Measurements from ENCODE around the gene MT1G. TPM values are rescaled to one million over a fixed set of nuclear protein-coding genes. Genes with fewer than 3 reads are reported as not detected.

MT1G gene
- total RNA-seq, 1 experiment from 2014 or later, result not detected

DNA sequence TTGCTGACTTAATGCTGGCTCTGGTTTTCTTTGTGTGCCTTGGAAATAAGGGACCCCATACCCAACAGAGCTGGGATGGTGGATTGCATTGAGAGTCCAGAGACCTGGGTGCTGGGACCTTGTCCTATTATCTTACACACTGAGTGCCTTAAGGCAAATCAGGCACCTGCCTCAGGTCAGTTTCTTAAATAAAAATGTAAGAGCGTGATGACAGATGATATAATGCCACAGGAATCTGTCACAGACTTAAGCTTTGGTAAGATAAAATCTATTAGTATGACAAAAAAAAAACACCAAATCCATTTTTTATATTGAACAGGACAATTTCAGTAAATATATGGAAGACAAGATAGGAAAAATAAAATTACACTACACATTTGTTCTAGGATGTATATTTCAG is 27.8 kb downstream of the MT1G start:
- DNase-seq (ENCODE audit: extremely low read depth, low read depth), result no peak

DNA sequence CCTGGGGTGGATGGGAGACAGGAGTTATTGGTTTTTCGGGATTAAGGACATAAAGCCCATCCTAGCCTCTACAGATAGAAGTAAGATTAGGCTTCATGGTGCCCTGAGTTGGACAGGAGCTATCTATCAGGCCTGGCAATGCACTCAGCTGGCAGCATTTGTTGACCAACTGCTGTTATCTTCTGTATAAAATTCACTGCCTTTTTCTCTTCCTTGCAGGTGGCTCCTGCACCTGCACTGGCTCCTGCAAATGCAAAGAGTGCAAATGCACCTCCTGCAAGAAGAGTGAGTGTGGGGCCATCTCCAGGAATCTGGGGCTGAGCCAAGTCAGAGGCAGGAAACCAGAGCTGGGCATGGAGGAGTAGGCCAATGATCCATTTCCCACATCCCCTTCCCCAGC is 28.8 kb downstream of the MT1G start:
- DNase-seq (ENCODE audit: extremely low read depth, low read depth), result no peak

DNA sequence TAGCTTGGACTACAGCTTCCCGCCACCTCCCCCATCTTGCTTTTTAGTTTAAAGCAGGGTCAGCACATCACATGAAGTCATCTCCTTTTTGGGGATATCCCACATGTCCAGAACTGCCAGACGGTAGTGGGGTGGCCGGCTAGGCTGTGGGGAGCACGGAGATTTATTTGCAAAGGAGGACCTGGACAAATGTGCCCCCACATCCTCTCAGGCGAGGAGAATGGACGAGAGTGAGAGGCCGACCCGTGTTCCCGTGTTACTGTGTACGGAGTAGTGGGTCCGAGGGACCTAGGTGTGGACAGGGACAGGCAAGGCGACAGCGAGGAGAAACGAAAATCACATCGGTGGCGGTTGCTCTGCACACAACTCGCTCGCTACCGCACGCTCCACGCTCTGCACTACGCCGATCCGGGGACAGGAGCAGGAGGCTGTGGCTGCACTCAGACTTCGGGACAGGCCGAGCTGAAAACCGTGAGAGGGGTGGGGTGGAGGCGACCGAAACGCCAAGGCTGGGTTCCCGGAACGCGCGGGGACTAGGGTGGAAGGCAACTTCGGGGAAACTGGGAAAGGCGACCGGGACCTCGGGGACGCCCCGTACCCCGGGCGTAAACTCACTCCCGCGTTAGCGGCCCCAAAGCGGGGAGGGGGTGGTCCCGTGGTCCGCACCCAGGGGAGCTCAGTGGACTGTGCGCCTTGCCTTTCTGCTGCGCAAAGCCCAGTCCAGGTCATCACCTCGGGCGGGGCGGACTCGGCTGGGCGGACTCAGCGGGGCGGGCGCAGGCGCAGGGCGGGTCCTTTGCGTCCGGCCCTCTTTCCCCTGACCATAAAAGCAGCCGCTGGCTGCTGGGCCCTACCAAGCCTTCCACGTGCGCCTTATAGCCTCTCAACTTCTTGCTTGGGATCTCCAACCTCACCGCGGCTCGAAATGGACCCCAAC is 29.8 kb downstream of the MT1G start, which contains the start of gene MT1A:
Gene MT1A, plus strand, starts transcription at position 853 of the 937 bp plus-strand sequence. Its CDS starts 73 bp downstream, at position 926.
- peak; percentile 49 for DNase-seq (ENCODE audit: extremely low read depth, low read depth)

DNA sequence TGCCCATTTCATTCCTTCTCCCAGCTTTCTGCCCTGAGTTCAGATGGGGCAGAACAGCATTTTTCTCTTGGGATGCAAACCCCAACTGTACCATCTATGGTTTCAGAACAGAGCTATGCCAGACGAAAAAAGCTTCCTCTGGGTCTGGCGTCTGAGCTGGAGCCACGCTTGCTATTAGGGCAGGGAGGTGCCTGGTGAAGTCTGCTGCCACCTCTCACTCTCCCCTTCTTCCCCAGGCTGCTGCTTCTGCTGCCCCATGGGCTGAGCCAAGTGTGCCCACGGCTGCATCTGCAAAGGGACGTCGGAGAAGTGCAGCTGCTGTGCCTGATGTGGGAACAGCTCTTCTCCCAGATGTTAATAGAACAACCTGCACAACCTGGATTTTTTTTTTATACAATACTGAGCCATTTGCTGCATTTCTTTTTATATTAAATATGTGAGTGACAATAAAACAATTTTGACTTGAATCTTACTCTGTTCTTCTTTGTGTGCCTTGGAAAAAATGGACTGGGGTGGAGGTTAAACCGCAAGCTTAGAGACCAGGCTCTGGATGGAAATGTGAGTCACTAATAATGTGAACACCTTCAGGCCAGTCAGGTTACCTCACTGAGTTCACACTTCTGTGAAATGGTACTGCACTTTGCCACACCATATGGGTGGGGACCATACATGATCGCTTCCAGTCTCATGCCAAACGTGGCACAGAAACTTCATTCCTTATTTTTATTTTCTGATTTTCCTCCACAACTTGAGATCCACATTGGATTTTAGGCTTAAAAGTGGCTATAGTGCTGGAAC is 31.1 kb downstream of the MT1G start:
- DNase-seq (ENCODE audit: extremely low read depth, low read depth), result no peak

DNA sequence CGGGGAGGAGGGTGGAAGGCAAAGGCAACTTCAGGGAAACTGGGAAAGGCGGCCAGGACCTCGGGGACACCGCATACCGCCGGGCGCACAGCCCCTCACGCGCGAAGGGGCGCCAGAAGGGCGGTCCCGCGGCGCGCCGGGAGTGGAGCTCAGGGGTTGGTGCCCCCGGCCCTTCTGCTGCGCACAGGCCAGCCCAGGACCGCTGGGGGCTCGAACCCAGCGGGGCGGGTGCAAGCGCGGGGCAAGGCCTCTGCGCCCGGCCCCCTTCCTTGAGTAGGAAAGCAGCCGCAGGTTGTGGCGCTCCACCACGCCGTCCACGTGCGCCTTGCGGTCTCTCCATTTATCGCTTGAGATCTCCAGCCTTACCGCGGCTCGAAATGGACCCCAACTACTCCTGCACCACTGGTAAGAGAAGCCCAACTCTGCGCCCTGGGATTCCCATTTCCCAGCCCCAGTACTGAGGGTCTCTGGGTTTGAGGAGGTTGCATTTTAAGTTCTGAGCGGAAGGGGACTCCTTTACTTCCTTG is 32.4 kb downstream of the MT1G start:
- DNase-seq (ENCODE audit: extremely low read depth, low read depth), result no peak

DNA sequence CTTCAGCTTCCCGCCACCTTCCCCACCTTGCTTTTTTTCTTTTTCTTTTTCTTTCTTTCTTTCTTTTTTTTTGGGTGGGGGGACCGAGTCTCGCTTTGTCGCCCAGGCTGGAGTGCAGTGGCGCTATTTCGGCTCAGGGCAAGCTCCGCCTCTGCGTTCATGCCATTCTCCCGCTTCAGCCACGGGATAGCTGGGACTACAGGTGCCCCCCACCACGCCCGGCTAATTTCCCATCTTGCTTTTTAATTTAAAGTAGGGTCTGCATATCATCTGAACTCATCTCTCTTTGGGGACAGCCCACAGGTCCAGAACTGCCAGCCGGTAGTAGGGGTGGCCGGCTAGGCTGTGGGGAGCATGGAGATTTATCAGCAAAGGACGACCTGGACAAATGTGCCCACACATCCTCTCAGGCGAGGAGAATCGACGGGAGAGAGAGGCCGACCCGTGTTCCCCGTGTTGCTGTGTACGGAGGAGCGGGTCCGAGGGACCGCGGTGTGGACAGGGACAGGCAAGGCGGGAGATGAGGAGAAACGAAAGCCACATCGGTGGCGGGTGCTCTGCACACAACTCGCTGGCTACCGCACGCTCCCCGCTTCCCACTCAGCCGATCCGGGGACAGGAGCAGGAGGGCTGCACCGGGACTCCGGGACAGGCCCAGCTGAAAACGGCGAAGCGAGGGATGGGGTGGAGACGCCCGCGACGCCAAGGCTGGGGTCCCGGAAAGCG is 33.0 kb downstream of the MT1G start:
- DNase-seq (ENCODE audit: extremely low read depth, low read depth), result no peak

DNA sequence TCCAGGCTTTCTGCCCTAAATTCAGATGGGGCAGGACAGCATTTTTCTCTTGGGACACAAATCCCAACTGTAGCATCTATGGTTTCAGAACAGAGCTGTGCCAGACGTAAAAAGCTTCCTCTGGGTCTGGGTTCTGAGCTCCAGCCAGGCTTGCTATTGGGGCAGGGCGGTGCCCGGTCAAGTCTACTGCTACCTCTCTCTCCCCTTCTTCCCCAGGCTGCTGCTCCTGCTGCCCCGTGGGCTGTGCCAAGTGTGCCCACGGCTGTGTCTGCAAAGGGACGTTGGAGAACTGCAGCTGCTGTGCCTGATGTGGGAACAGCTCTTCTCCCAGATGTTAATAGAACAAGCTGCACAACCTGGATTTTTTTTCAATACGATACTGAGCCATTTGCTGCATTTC is 34.3 kb downstream of the MT1G start:
- no peak for DNase-seq (ENCODE audit: extremely low read depth, low read depth)

DNA sequence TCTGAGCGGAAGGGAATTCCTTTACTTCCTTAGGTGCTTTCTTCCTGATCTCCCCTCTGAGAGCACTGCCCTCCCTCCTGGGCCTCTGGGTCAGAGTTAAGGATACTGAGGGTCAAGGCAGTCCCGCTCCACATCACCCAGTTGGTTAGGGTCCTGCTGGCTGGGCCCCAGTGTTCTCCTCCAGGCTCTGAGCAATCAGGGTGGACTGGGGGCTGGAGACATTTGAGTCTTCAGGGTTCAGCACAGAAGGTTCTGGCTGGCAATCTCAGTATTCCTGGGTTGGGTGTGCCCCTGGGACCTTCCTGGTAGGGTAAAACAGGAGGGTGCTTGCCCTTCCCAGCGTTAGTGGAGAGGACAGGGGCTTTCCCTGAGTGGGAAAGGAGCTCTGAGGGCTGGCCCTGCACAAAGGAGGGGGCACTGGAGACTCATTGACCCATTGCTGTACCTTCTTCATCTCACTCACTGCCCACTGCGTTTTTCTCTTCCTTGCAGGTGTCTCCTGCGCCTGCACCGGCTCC is 35.0 kb downstream of the MT1G start:
- no peak for DNase-seq (ENCODE audit: extremely low read depth, low read depth)

DNA sequence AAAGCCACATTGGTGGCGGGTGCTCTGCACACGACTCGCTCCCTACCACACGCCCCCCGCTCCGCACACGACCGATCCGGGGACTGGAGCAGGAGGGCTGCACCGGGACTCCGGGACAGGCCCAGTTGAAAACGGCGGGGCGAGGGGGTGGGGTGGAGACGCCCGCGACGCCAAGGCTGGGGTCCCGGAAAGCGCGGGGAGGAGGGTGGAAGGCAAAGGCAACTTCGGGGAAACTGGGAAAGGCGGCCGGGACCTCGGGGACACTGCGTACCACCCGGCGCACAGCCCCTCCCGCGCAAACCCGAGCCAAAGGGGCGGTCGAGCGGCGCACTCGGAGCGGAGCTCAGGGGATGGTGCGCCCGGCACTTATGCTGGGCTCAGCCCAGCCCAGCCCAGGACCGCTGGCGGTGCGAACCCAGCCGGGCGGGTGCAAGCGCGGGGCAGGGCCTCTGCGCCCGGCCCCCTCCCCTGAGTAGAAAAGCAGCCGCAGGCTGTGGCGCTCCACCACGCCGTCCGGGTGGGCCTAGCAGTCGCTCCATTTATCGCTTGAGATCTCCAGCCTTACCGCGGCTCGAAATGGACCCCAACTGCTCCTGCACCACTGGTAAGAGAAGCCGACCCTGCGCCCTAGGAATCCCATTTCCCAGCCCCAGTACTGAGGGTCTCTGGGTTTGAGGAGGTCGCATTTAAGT is 35.6 kb downstream of the MT1G start, which contains the start of gene MT1M:
Gene MT1M, plus strand, starts transcription at position 504 of the 692 bp plus-strand sequence. Its CDS starts 73 bp downstream, at position 577.
- DNase-seq (ENCODE audit: extremely low read depth, low read depth), result no peak

DNA sequence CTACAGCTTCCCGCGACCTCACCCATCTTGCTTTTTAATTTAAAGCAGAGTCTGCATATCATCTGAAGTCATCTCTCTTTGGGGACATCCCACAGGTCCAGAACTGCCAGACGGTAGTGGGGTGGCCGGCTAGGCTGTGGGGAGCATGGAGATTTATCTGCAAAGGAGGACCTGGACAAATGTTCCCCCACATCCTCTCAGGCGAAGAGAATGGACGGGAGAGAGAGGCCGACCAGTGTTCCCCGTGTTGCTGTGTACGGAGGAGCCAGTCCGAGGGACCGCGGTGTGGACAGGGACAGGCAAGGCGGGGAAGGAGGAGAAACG is 36.1 kb downstream of the MT1G start:
- DNase-seq (ENCODE audit: extremely low read depth, low read depth), result no peak

DNA sequence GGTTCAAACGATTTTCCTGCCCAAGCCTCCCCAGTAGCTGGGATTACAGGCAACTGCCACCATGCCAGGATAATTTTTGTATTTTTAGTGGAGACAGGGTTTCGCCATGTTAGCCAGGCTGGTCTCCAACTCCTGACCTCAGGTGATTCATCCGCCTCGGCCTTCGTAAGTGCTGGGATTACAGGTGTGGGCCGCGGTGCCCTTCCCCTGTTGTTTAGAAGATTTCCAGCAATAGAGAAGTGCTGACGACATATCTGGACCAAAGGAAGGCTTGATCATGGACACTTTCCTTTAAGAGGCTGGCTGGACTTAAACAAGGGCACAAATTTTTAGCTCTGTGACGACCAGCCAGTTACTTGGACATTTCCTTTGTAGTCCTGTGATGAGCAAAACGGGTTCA is 36.7 kb downstream of the MT1G start:
- no peak for DNase-seq (ENCODE audit: extremely low read depth, low read depth)

DNA sequence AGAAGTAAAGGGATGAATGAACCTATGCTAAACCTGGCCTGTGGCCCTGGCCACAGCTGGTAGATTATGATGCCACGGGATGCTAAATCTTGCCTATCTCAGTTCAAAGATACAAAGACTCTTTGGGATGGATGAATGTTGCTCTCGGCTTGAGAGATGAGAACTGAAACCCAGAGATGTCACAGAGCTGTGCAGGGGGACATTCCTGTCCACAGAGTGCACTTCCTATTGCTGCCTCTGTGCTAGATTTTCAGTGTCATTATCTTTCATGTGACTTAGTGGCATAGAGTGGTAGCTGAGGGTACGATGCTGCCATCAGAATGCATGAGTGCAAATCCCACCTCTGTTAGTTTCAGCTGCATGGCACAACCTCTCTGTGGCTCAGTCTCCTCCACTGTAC is 37.7 kb downstream of the MT1G start:
- DNase-seq (ENCODE audit: extremely low read depth, low read depth), result no peak

DNA sequence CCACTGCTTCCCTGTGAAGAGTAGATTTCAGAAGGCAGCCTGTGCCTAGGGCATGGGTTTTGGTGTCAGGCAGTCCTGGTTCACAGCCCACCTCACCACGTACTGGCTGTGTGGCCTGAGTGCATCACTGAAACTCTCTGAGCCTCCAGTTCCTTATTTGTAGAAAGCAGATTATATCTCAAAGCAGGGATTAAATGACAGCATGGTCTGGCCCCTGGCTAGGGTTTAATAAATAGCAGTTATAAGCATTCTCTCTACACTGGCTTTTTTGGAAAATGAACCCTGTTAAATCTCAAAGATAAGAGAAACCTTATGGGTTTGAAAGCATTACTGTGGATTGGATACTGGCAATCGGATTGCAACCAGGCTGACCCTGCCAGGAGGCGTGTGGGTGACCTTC is 38.3 kb downstream of the MT1G start:
- no peak for DNase-seq (ENCODE audit: extremely low read depth, low read depth)

DNA sequence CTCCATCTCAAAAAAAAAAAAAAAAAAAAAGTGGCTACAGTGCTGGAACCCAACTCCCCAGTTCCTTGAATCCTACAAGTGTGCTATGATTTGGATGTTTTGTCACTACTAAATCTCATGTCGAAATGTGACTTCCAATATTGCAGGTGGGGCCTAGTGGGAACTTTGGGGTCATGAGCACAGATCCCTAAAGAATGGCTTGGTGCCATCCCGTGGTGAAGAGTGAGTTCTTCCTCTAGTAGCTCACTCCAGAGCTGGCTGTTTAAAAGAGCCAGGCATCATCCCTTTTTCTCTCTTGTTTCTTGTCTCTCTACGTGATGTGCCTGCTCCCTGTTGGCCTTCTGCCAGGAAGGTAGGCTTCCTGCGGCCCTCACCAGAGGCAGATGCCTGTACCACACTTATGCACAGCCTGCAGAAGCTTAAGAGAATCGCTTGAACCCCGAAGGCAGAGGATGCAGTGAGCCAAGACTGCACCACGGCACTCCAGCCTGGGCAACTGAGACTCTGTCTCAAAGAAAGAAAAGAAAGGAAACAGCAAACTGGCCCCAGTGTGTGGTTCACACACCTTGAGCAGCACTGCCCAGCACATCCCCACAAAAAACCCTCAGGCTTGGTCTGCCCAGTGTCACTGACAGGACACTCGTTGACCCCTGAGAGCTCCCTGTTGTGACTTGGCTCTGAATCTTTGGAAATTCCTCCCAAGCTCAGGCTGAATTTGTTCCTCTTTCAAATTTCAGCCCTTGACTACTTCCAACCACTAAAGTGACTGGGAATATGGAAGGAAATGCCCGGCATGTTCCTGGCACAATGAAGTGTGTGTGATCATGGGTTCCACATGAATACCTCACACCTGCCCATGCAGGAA is 39.1 kb downstream of the MT1G start:
- DNase-seq (ENCODE audit: extremely low read depth, low read depth), result no peak

DNA sequence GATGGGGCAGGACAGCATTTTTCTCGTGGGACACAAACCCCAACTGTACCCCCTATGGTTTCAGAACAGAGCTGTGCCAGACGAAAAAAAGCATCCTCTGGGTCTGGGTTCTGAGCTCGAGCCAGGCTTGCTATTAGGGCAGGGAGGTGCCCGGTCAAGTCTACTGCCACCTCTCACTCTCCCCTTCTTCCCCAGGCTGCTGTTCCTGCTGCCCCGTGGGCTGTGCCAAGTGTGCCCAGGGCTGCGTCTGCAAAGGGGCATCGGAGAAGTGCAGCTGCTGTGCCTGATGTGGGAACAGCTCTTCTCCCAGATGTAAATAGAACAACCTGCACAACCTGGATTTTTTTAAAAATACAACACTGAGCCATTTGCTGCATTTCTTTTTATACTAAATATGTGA is 41.2 kb downstream of the MT1G start:
- no peak for DNase-seq (ENCODE audit: extremely low read depth, low read depth)

DNA sequence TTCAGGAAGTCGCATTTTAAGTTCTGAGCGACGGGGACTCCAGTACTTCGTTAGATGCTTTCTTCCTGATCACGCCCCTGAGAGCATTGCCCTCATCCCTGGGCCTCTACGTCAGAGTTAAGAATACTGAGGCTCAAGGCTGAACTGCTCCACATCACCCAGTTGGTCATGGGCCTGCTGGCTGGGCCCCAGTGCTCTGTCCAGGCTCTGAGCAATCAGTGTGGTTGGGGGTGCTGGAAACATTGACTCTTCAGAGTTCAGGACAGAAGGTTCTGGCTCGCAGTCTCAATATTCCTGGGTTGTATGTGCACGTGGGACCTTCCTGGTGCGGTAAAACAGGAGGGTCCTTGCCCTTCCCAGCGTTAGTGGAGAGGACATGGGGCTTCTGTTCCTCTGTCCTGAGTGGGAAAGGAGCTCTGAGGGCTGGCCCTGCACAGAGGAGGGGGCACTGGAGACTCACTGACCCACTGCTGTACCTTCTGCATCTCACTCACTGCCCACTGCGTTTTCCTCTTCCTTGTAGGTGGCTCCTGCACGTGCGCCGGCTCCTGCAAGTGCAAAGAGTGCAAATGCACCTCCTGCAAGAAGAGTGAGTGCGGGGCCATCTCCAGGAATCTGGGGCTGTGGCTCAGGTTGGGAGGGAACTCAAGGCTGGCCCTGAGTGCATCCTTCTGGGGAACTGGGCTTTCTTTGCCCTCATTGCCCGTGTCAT is 41.8 kb downstream of the MT1G start:
- no peak for DNase-seq (ENCODE audit: extremely low read depth, low read depth)

DNA sequence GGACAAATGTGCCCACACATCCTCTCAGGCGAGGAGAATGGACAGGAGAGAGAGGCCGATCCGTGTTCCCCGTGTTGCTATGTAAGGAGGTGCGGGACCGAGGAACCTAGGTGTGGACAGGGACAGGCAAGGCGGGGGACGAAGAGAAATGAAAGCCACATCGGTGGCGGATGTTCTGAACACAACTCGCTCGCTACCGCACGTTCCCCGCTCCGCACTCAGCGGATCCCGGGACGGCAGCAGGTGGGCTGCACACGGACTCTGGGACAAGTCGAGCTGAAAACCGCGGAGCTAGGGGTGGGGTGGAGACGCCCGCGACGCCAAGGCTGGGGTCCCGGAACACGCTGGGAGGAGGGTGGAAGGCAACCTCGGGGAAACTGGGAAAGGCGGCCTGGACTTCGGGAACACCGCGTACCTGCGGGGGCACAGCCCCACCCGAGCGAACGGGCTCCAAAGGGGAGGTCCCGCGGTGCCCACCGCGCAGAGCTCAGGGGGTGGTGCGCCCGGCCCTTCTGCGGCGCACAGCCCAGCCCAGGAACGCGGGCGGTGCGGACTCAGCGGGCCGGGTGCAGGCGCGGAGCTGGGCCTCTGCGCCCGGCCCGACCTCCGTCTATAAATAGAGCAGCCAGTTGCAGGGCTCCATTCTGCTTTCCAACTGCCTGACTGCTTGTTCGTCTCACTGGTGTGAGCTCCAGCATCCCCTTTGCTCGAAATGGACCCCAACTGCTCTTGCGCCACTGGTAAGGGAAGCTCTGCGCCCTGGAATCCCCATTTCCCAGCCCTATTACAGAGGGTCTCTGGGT is 42.5 kb downstream of the MT1G start, which contains the start of gene MT1E:
Gene MT1E, plus strand, starts transcription at position 642 of the 803 bp plus-strand sequence. Its CDS starts 71 bp downstream, at position 713.
- no peak for DNase-seq (ENCODE audit: extremely low read depth, low read depth)

All from NCI-H460 (cell line).